ENCODE results near the gene RIMKLB. TPM values are rescaled to one million over a fixed set of nuclear protein-coding genes. Genes with fewer than 3 reads are reported as not detected.

RIMKLB gene
- total RNA-seq, 1 experiment from 2014 or later = 34.4 TPM

GRCh38 chr12:8664228-8664913 lies 33.4 kb upstream of the RIMKLB start:
- no peaks in the 10 kb centered on the region for H3K27me3 Mint-ChIP-seq (ENCODE audit: insufficient read depth, unreplicated experiment)
- POLR2A ChIA-PET = no interaction called here
- BruUV-seq (replicated peaks) = no TSS peak
- H3K27ac Mint-ChIP-seq (ENCODE audit: low read depth, unreplicated experiment) = peak overlapping the region; percentile 30
- intact Hi-C loops (cut with micrococcal nuclease) = no loop called here
- no peak overlapping the region for H3K4me3 Mint-ChIP-seq (ENCODE audit: unreplicated experiment)
- TF ChIP-seq, protein P1, sequence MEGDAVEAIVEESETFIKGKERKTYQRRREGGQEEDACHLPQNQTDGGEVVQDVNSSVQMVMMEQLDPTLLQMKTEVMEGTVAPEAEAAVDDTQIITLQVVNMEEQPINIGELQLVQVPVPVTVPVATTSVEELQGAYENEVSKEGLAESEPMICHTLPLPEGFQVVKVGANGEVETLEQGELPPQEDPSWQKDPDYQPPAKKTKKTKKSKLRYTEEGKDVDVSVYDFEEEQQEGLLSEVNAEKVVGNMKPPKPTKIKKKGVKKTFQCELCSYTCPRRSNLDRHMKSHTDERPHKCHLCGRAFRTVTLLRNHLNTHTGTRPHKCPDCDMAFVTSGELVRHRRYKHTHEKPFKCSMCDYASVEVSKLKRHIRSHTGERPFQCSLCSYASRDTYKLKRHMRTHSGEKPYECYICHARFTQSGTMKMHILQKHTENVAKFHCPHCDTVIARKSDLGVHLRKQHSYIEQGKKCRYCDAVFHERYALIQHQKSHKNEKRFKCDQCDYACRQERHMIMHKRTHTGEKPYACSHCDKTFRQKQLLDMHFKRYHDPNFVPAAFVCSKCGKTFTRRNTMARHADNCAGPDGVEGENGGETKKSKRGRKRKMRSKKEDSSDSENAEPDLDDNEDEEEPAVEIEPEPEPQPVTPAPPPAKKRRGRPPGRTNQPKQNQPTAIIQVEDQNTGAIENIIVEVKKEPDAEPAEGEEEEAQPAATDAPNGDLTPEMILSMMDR (IDR thresholded peaks at IDR 0.05; ENCODE audit: unreplicated experiment) = no peak
- peaks cover 5% of the 10 kb centered on the region for H3K4me1 Mint-ChIP-seq (ENCODE audit: insufficient read depth, unreplicated experiment)
- H3K9me3 Mint-ChIP-seq (ENCODE audit: unreplicated experiment) = peaks cover 3% of the 10 kb centered on the region
- H3K36me3 Mint-ChIP-seq (ENCODE audit: insufficient read depth, unreplicated experiment) = no peaks in the 10 kb centered on the region
- DNase-seq (ENCODE audit: unreplicated experiment) = no peak
- CTCF ChIA-PET = interaction anchor here (0.6 to 1.5 kb wide), 3 partner anchors 13 to 375 kb away, joined by 3 to 6 read pairs (median 3); no protein-coding TSS in a partner anchor

DNA sequence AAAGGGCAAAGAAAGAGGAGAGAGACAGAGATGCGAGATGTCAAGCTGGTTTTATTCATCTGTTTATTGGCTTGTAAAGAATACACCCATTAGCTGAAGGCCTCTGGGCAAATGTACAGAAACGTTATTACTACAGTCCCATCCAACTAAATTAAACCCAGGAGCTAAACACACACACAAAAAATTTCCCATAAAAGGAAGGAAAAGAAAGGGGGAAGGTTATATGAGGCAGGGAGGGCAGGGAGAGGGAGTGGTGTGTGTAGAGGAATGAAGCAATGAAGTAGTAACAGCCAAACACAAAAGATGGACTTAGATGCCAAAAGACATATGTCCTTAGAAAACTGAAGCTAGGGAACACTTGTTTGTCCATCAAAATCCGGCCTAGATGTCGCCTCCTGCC lies 32.0 kb upstream of the RIMKLB start:
- POLR2A ChIA-PET = interaction anchor here (0.8 kb wide), 1 partner anchor 284 kb away, joined by 3 read pairs; the partner anchor contains the start of gene M6PR
- H3K27me3 Mint-ChIP-seq (ENCODE audit: insufficient read depth, unreplicated experiment) = no peaks in the 10 kb centered on the region
- H3K4me1 Mint-ChIP-seq (ENCODE audit: insufficient read depth, unreplicated experiment) = peaks cover 5% of the 10 kb centered on the region
- H3K36me3 Mint-ChIP-seq (ENCODE audit: insufficient read depth, unreplicated experiment) = no peaks in the 10 kb centered on the region
- H3K9me3 Mint-ChIP-seq (ENCODE audit: unreplicated experiment) = peaks cover 8% of the 10 kb centered on the region
- TF ChIP-seq, protein P1 (IDR thresholded peaks at IDR 0.05; ENCODE audit: unreplicated experiment) = no peak
- H3K27ac Mint-ChIP-seq (ENCODE audit: low read depth, unreplicated experiment) = peak overlapping the region; percentile 4
- intact Hi-C loops (cut with micrococcal nuclease) = no loop called here
- no peak overlapping the region for H3K4me3 Mint-ChIP-seq (ENCODE audit: unreplicated experiment)
- BruUV-seq (replicated peaks) = no TSS peak
- no peak for DNase-seq (ENCODE audit: unreplicated experiment)
- CTCF ChIA-PET = interaction anchor here (0.6 to 1.1 kb wide), 2 partner anchors 16 to 121 kb away, joined by 4 read pairs; no protein-coding TSS in a partner anchor

DNA sequence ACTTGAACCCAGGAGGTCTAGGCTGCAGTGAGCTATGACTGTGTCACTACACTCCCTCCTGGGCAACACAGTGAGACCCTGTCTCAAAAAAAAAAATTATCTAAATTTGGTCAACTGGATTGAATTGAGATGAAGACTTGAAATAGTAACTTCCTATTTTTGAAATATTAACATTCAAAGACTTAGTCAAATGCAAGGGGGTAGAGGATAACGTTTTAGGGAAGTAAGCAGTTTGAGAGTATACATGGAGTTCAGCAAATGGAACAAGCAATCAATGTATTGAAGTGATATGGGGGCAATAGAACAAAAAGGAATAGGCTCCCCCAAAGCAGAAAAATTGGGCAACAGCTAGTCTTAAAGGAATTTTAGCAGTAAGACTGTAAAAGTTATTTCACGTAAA lies 30.5 kb upstream of the RIMKLB start:
- BruUV-seq (replicated peaks) = no TSS peak
- intact Hi-C loops (cut with micrococcal nuclease) = no loop called here
- TF ChIP-seq, protein P1 (IDR thresholded peaks at IDR 0.05; ENCODE audit: unreplicated experiment) = no peak
- H3K9me3 Mint-ChIP-seq (ENCODE audit: unreplicated experiment) = peaks cover 12% of the 10 kb centered on the region
- CTCF ChIA-PET = interaction anchor here (0.7 to 1.0 kb wide), 3 partner anchors 10 to 383 kb away, joined by 3 to 7 read pairs (median 6); no protein-coding TSS in a partner anchor
- POLR2A ChIA-PET = no interaction called here
- peaks cover 5% of the 10 kb centered on the region for H3K4me1 Mint-ChIP-seq (ENCODE audit: insufficient read depth, unreplicated experiment)
- no peak overlapping the region for H3K4me3 Mint-ChIP-seq (ENCODE audit: unreplicated experiment)
- H3K27me3 Mint-ChIP-seq (ENCODE audit: insufficient read depth, unreplicated experiment) = no peaks in the 10 kb centered on the region
- no peak overlapping the region for H3K27ac Mint-ChIP-seq (ENCODE audit: low read depth, unreplicated experiment)
- no peaks in the 10 kb centered on the region for H3K36me3 Mint-ChIP-seq (ENCODE audit: insufficient read depth, unreplicated experiment)
- DNase-seq (ENCODE audit: unreplicated experiment) = no peak

GRCh38 chr12:8668441-8668840 lies 29.4 kb upstream of the RIMKLB start:
- no peak overlapping the region for H3K4me3 Mint-ChIP-seq (ENCODE audit: unreplicated experiment)
- no peaks in the 10 kb centered on the region for H3K27me3 Mint-ChIP-seq (ENCODE audit: insufficient read depth, unreplicated experiment)
- TF ChIP-seq, protein P1 (IDR thresholded peaks at IDR 0.05; ENCODE audit: unreplicated experiment) = no peak
- no peak for DNase-seq (ENCODE audit: unreplicated experiment)
- CTCF ChIA-PET = interaction anchor here (0.6 to 1.9 kb wide), 7 partner anchors 8 to 381 kb away, joined by 3 to 11 read pairs (median 4); no protein-coding TSS in a partner anchor
- no peak overlapping the region for H3K27ac Mint-ChIP-seq (ENCODE audit: low read depth, unreplicated experiment)
- POLR2A ChIA-PET = no interaction called here
- BruUV-seq (replicated peaks) = no TSS peak
- no peaks in the 10 kb centered on the region for H3K36me3 Mint-ChIP-seq (ENCODE audit: insufficient read depth, unreplicated experiment)
- peaks cover 5% of the 10 kb centered on the region for H3K4me1 Mint-ChIP-seq (ENCODE audit: insufficient read depth, unreplicated experiment)
- intact Hi-C loops (cut with micrococcal nuclease) = no loop called here
- peaks cover 14% of the 10 kb centered on the region for H3K9me3 Mint-ChIP-seq (ENCODE audit: unreplicated experiment)

Data from MCF 10A (cell line).